ENCODE results near the gene TENT4A. TPM values are rescaled to one million over a fixed set of nuclear protein-coding genes. Genes with fewer than 3 reads are reported as not detected.

TENT4A gene
- total RNA-seq, 2 donors from 2014 or later = 17.1 to 21.9 TPM

DNA sequence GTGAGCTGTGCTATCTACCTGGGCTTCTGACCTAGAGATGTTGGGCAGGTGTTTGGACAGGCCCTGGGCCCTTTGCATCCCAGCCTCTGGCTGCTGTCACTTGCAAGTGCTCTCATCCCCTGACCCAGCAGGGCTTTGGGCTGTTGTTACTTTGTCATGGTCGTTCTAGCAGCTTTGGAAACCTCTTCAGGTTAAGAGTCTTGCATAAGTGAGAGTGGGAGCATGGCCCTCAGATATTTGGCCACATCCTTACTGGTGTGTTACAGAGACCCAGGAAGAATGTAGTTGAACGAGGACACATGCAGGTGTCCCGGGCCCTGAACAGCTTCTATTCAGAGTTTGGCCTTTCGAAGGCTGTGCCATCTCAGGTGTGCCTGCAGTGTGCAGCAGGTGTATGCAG, 4.5 kb downstream of the TENT4A start:
- TF ChIP-seq, protein P1, sequence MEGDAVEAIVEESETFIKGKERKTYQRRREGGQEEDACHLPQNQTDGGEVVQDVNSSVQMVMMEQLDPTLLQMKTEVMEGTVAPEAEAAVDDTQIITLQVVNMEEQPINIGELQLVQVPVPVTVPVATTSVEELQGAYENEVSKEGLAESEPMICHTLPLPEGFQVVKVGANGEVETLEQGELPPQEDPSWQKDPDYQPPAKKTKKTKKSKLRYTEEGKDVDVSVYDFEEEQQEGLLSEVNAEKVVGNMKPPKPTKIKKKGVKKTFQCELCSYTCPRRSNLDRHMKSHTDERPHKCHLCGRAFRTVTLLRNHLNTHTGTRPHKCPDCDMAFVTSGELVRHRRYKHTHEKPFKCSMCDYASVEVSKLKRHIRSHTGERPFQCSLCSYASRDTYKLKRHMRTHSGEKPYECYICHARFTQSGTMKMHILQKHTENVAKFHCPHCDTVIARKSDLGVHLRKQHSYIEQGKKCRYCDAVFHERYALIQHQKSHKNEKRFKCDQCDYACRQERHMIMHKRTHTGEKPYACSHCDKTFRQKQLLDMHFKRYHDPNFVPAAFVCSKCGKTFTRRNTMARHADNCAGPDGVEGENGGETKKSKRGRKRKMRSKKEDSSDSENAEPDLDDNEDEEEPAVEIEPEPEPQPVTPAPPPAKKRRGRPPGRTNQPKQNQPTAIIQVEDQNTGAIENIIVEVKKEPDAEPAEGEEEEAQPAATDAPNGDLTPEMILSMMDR (IDR thresholded peaks at IDR 0.05) = no peak
- Histone ChIP-seq H3K9ac (ENCODE audit: low read depth in 2 of 2, low read length in 2 of 2) (no peak overlapping the region), H3K36me3 (no peaks in the 10 kb centered on the region), H3K9me3 (no peaks in the 10 kb centered on the region), H3K4me1 (peaks cover 18% of the 10 kb centered on the region), H3K4me3 (no peak overlapping the region), H3K27ac (no peak overlapping the region), H3K27me3 (no peaks in the 10 kb centered on the region)
- intact Hi-C loops (cut with DNase I) = loop anchor here (10.0 kb wide), 1 partner anchor 1293 kb away; the partner anchor contains the start of gene ICE1
- peak; percentile 14 for DNase-seq

DNA sequence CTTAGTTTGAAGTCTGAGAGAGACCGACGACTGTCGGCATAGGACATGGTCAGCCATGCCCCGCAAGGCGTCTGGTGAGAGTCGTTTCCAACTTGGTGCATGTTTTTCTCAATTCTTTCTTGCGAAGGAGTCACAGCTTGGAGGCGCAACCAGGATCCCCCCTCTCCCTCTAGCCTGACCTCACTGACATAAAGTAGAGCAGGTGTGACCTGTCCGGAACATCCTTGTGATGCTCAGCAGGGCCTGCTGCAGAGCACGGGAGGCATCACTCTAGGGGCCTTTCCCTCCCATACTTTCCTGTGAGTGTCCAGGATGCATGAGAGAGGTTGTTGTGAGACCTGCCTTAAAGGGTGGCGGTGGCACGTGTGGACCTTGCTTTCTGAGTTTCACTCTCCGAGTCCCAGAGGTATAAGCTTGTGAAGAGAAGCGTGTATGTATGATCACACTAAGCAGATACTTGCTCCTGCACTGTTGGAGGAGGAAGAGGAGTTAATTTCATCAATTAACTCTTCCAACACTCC, 5.0 kb downstream of the TENT4A start:
- Histone ChIP-seq H3K9ac (ENCODE audit: low read depth in 2 of 2, low read length in 2 of 2) (no peak overlapping the region), H3K4me3 (no peak overlapping the region), H3K9me3 (no peaks in the 10 kb centered on the region), H3K4me1 (peaks cover 18% of the 10 kb centered on the region), H3K27me3 (no peaks in the 10 kb centered on the region), H3K27ac (no peak overlapping the region), H3K36me3 (no peaks in the 10 kb centered on the region)
- peak; percentile 12 for DNase-seq
- intact Hi-C loops (cut with DNase I) = loop anchor here (10.0 kb wide), 1 partner anchor 1293 kb away; the partner anchor contains the start of gene ICE1
- TF ChIP-seq, protein P1 (IDR thresholded peaks at IDR 0.05) = no peak

DNA sequence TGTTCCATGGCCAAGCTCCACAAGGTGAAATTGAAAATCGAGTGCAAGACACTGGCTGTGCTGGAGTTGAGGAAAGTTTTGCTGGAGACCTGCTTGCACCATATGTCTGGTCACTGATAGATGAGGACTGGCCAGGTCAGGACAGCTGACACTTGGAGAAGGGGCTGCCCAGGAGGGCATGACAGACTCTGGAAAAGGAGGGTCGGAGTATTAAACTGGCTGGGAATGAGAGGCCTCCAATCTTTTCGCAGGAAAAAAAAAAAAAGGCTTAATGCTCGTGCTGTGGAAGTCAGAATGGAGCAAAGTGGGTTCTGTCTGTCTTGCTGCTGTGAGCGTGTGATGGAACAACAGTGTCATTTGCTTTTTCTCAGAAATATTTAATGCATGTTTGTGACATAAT, 5.5 kb downstream of the TENT4A start:
- DNase-seq = peak; percentile 2
- Histone ChIP-seq H3K9ac (ENCODE audit: low read depth in 2 of 2, low read length in 2 of 2) (no peak overlapping the region), H3K27me3 (no peaks in the 10 kb centered on the region), H3K9me3 (no peaks in the 10 kb centered on the region), H3K27ac (no peak overlapping the region), H3K4me3 (no peak overlapping the region), H3K4me1 (peaks cover 18% of the 10 kb centered on the region), H3K36me3 (no peaks in the 10 kb centered on the region)
- TF ChIP-seq, protein P1 (IDR thresholded peaks at IDR 0.05) = no peak
- intact Hi-C loops (cut with DNase I) = loop anchor here (10.0 kb wide), 1 partner anchor 1294 kb away; the partner anchor contains the start of gene ICE1

DNA sequence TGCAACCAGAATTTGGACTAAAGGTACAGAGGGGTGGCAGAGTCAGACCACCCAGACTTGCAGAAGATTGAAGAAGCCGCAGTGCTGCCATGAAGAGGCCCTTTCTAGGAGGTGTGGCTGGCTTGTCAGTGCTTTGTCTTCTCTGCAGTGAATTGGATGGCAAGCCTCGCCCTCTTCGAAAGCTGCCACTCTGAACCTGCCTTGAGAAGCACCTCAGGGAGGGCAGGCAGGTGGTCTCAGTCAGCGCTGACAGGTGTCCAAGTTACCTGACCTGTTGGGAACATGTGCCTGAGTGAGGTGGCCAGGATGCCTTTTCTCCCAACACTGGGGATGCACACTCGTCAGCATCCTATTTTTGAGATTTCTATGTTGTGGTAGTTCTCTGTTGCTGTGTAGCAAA, 6.2 kb downstream of the TENT4A start:
- H3K27me3 ChIP-seq = no peaks in the 10 kb centered on the region
- no peaks in the 10 kb centered on the region for H3K9me3 ChIP-seq
- intact Hi-C loops (cut with DNase I) = loop anchor here (10.0 kb wide), 1 partner anchor 1295 kb away; the partner anchor contains the start of gene ICE1
- H3K9ac ChIP-seq (ENCODE audit: low read depth in 2 of 2, low read length in 2 of 2) = no peak overlapping the region
- peak; percentile 11 for DNase-seq
- H3K27ac ChIP-seq = no peak overlapping the region
- H3K4me1 ChIP-seq = peaks cover 18% of the 10 kb centered on the region
- H3K36me3 ChIP-seq = no peaks in the 10 kb centered on the region
- TF ChIP-seq, protein P1 (IDR thresholded peaks at IDR 0.05) = no peak
- H3K4me3 ChIP-seq = no peak overlapping the region

DNA sequence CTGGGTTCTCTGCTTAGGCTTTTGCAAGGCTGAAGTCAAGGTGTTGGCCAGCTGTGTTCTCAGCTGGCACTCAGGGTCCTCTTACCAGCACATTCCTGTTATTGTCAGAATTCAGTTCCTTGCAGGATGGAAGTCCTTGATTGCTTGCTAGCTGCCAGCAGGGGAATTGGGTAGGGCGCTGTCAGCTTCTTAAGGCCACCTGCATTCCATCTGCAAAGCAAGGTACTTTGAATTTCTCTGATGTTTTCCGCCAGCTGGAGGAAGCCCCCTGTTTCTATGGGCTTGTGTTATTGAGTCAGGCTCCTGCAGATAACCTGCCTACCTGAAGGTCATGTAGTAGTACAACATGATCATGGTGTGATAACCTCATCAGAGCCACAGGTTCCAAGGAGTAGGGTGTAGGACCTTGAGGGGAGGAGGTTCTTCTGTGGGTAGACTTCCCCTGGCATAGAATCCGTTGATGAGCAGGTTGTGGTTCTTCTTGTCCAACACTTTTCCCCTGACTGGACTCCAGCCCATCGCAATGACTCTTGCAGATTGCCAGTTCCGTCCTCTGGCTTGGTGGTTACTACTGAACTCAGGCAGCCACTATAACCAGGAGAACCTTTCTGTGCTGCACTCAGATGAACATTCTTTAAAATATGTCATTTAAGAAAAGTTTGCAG, 6.8 kb downstream of the TENT4A start:
- Histone ChIP-seq H3K36me3 (no peaks in the 10 kb centered on the region), H3K4me3 (no peak overlapping the region), H3K9ac (ENCODE audit: low read depth in 2 of 2, low read length in 2 of 2) (no peak overlapping the region), H3K4me1 (peaks cover 18% of the 10 kb centered on the region), H3K27ac (no peak overlapping the region), H3K27me3 (no peaks in the 10 kb centered on the region), H3K9me3 (no peaks in the 10 kb centered on the region)
- TF ChIP-seq, protein P1 (IDR thresholded peaks at IDR 0.05) = no peak
- intact Hi-C loops (cut with DNase I) = loop anchor here (10.0 kb wide), 1 partner anchor 1295 kb away; the partner anchor contains the start of gene ICE1
- peak; percentile 8 for DNase-seq

Measured in colonic mucosa (tissue), 4 donors.